ENCODE results near the gene DOC2A.

The DOC2A gene

DNA sequence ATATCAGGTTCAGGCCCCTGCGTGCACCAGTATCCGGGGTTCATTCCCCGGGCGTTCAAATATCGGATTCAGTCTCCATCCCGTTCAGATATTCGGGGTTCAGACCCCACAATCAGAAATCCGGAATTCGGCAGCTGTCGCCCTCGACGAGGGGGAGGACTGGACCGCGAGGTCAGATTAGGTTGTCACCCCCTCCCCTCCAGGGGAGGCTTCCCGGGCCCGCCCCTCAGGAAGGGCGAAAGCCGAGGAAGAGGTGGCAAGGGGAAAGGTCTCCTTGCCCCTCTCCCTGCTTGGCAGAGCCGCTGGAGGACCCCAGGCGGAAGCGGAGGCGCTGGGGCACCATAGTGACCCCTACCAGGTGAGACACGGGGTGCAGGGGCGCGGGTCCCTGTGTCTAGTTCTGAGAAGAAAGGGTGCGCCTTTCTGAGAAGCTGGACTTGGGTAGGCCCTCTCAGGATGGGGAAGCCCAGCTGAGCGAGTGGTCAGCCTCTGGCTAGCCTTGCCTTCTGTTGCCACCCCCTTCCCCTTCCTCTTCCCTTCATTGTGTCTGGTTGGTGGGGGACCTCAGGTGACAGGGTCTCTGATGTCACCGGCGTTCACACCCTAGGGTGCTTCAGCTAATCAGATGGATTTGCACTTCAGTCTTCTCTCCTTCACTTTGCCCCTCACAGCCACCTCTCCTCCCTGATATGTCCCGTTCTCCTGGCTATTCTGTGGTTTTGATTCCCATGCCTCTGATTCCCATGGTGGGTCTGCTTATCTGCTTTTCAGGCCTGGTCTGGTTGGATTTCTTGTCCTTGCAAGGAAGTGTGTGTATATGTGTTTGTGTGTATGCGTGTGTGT is 36.3 kb downstream of the DOC2A start:
- in situ Hi-C loops (cut with HindIII; ENCODE audit: low sequenced_read_pairs) = loop anchor here (10.0 kb wide), 1 partner anchor 170 kb away; the partner anchor contains the start of gene MAZ

DNA sequence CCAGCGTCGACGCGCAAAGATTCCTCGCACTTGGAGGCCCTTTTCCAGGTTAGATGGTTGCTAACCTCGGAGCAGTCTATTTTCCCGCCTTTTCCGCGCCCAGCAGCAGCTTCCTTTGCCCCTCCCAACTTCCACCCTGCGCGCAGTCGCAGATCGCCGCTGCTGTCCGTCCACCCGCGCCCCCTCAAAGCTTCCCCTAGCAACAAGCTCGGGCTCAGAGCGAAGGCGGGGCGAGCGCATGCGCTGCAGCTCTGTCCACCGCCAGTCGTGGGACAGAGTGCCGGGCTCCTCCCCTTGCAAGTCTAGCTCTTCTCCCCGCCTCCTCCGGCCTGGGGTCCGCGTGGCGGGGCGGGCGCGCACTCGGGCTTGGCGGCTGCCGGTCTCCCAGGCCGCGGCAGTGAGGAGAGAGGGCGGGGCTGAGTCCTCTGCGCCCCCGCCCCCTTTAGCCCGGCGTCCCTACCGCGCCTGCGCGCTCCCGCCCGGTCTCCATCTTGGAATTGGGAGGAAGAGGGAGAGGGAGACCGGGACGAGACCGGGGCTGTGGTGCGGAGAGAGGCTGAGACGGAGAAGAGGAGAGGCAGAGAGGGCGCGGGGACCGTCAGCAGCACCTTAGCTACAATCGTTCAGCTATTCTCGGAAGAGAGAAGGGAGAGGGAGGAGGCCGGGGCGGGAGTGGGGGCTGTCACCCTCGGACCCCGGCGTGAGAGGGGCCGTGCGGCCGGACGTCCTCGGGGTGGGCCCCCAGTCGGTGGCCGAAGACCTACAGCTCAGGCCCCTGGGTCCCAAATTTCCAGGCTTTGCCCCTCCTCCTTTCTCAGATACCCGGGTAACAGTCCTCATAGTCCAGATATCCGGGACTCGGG is 37.2 kb downstream of the DOC2A start, which contains the start of gene TAOK2:
TAOK2 (plus strand) TSS at position 485 of the 863 bp plus-strand sequence. CDS start 3,905 bp downstream, outside the sequence.
- in situ Hi-C loops (cut with HindIII; ENCODE audit: low sequenced_read_pairs) = loop anchor here (10.0 kb wide), 1 partner anchor 169 kb away; the partner anchor contains the start of gene MAZ

DNA sequence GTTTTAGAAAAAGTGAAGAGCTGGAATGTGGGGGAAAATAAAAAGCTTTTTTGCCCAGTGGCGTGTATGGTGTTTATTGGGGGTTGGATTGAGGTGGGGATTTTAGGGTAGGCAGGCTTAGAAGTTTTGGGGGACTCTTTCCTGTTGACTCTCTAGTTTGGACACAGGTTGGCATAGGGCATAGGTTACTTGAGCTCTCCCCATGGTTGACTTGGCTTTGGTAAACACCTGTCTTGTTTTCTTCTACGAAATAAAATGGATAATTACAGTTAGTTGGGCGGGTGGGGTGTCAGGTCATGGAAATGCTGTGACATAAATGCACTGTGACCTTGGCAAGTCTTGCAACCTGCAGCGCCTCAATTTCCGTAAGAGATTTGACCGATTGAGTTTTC is 37.8 kb downstream of the DOC2A start:
- in situ Hi-C loops (cut with HindIII; ENCODE audit: low sequenced_read_pairs) = loop anchor here (10.0 kb wide), 1 partner anchor 168 kb away; the partner anchor contains the start of gene MAZ

DNA sequence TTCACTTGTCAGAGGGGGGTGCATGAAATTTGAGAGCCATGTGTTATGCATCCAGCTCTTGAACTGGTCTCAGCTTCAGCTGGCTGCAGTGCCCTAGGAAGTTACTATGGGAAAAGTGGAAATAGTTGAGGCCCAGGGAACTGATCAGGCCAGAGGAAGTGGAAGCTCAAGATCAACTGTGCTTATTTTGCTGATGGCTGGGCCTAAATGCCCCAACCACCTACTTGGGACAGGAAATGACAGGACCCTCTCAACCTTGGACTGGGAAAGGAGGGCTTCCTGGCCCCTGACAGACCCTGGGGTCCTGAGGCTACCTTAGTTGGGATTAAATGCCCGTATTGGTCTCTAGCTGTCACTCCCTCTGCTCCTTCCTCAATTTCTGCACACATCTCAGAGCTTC is 38.3 kb downstream of the DOC2A start:
- in situ Hi-C loops (cut with HindIII; ENCODE audit: low sequenced_read_pairs) = loop anchor here (10.0 kb wide), 1 partner anchor 168 kb away; the partner anchor contains the start of gene MAZ

GRCh38 chr16:29971304-29971703 is 39.5 kb downstream of the DOC2A start:
- in situ Hi-C loops (cut with HindIII; ENCODE audit: low sequenced_read_pairs) = loop anchor here (10.0 kb wide), 1 partner anchor 167 kb away; the partner anchor contains the start of gene MAZ

DNA sequence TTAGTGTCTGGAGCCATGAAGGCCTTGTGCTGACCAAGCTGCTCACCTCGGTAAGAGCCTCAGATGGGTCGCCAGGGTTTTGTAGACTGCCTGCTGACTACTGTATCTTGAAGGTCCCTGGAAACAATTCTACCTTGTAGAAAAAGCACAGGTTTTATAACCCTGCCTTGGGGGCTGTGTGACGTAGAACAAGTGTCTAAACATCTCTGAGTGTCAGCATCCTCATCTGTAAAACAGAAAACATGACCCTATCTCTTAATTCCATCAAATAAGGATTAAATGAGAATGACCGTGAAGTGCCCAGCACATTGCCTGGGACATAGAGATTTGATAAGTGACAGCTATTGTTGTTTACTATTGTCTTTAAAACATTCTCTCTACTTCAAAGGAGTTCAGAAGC is 42.6 kb downstream of the DOC2A start:
- in situ Hi-C loops (cut with HindIII; ENCODE audit: low sequenced_read_pairs) = no loop called here

DNA sequence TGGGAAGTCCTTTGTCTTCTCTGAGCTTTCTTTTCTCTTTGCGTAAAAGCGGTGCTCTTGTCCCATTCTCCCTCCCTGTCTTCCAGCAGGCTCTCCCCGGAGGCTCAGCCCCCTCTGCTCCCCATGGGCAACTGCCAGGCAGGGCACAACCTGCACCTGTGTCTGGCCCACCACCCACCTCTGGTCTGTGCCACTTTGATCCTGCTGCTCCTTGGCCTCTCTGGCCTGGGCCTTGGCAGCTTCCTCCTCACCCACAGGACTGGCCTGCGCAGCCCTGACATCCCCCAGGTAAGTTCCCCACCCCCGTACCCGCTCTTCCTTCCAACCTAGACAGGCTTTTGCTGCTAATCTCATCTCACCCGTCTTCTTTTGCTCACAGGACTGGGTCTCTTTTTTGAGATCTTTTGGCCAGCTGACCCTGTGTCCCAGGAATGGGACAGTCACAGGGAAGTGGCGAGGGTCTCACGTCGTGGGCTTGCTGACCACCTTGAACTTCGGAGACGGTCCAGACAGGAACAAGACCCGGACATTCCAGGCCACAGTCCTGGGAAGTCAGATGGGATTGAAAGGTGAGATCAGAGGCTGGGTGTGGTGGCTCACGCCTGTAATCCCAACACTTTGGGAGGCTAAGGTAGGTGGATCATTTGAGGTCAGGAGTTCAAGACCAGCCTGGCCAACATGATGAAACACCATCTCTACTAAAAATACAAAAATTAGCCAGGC is 47.6 kb downstream of the DOC2A start:
- in situ Hi-C loops (cut with HindIII; ENCODE audit: low sequenced_read_pairs) = loop anchor here (5.0 kb wide), 1 partner anchor 61 kb away; the partner anchor contains the start of gene ASPHD1

DNA sequence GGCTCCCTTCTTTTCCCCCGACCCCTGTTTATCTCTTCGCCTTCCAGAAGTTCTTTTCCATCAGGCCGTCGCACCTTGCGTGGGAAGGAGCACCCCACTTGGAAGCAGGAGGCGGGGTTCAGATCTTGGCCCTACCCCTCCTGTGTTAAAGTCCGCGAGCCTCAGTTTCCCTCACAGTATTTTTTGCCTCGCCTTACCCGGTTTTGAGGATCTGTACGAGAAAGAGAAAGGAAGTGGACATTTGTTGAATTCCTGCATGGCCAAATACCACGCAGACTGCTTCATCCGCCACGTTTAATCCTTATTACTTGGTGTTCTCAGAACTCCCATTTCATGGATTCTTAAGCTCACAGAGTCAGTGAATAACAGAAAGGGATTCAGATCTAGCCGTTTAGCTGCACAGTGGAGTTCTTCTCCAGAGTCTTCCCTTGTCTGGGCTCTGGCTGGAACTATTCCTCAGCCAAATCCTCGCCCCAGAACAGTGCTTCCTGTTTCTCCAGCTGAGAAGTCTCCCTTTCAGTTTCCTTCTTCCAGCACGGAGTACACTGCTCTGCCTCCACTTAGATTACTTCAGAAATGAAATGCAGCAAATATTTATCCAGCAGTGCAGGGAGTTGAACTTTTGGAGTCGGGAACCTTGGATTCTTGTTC is 48.4 kb downstream of the DOC2A start:
- in situ Hi-C loops (cut with HindIII; ENCODE audit: low sequenced_read_pairs) = loop anchor here (5.0 kb wide), 1 partner anchor 60 kb away; the partner anchor contains the start of gene ASPHD1

- in situ Hi-C loops (cut with HindIII; ENCODE audit: low sequenced_read_pairs) = loop anchor here (5.0 kb wide), 1 partner anchor 59 kb away; the partner anchor contains the start of gene ASPHD1
Measured at GRCh38 chr16:29961479-29962343, 49.1 kb downstream of the DOC2A start, which contains the start of gene TMEM219. Gene TMEM219 (plus strand): TSS chr16:29962079. CDS start chr16:29963144, 1,065 bp downstream.

DNA sequence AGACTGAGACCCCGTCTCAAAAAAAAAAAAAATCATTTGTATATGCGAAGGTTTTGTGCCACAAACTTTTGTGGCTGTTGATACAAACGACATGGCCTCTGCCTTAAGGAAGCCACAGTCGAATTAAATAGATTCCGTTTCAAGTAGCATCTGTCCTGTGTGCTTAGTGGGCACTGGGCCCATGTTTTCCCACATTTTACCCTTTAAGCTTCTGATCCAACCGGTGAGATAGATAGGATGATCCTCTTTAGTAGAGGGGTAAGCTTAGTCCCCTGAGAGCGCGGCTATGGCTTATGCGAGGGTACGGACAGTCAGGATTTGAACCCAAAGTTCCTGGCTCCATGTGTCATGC is 49.7 kb downstream of the DOC2A start:
- in situ Hi-C loops (cut with HindIII; ENCODE audit: low sequenced_read_pairs) = loop anchor here (5.0 kb wide), 1 partner anchor 59 kb away; the partner anchor contains the start of gene ASPHD1

DNA sequence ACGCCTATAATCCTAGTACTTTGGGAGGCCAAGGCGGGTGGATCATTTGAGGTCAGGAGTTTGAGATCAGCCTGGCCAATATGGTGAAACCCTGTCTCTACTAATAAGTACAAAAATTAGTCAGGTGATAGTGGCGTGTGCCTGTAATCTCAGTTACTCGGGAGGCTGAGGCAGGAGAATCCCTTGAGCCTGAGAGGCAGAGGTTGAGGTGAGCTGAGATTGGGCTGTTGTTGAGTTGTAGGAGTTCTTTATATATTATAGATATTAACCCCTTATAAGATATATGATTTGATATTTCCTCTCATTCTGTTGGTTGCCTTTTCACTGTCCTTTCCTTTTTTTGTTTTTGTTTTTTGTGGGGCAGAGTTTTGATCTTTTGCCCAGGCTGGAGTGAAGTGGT is 51.0 kb downstream of the DOC2A start:
- in situ Hi-C loops (cut with HindIII; ENCODE audit: low sequenced_read_pairs) = loop anchor here (5.0 kb wide), 1 partner anchor 58 kb away; the partner anchor contains the start of gene ASPHD1

GRCh38 chr16:29959293-29959692 is 51.5 kb downstream of the DOC2A start:
- in situ Hi-C loops (cut with HindIII; ENCODE audit: low sequenced_read_pairs) = no loop called here

DNA sequence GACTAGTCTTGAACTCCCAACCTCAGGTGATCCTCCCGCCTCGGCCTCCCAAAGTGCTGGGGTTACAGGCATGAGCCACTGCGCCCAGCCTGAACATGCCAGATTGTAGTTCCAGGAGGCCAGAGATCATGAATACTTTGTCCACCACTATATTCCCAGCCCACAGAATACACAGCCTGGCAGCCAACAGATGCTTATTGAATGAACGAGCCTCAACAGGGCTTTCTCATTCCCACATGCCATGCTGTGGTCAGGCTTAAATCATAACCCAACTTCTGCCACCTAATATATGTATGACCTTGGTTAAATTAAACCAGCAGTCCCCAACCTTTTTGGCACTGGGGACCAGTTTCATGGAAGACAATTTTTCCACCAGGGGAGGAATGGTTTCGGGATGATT is 52.1 kb downstream of the DOC2A start:
- in situ Hi-C loops (cut with HindIII; ENCODE audit: low sequenced_read_pairs) = no loop called here
